ENCODE data around the gene MRPL37. TPM values are rescaled to one million over a fixed set of nuclear protein-coding genes. Genes with fewer than 3 reads are reported as not detected.

MRPL37 gene
- total RNA-seq, 1 experiment from 2014 or later = 152 TPM

DNA sequence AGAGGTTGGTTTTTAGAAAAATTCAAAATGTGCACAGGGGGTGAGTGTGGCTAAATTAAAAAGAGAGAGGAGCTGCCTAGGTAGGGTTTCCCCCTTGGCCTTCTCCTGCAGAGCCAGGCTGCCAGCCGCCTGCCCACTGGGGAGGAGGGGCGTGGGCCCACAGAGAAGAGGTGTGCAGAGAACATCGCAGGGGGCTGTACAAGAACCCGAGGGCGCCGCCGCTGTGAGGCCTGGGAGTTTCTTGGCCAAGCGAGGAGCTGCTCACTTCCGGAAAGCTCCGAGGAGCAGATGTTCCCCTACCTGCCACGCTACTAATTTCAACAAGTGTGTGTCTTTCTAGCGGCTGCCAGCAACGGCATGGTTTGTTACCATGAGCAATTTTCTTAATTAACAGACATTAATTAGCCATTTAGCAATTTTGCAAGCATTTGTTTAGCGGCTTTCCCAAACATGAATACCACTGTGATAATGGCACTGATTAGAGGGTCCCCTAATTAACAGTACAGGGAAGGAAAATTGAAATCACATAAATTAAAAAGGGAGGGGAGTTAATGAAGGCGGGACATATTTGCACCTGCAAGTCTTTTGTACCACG is 59.7 kb downstream of the MRPL37 start:
- DNase-seq (ENCODE audit: extremely low read depth, low read depth) = no peak

- no peak for DNase-seq (ENCODE audit: extremely low read depth, low read depth)
Observed at GRCh38 chr1:54260810-54261209, 60.8 kb downstream of the MRPL37 start.

DNA sequence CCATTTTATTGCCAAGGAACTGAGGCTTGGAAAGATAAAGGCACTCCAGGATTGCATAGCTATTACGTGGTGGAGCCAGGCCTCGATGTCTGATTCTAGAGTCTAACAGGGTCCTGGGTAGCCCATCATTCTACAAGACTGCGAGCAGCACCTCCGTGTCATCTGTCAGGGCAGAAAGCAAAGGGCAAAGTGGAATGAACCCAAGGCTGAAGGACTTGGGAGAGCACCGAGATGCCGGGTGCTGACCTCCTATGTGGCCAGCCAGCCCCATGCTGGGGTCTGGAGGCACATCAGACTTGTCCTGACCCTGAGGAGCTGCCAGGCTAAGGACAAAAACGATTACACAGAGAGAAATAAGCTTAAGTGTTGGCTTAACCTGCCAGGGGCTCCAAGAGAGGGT is 62.3 kb downstream of the MRPL37 start:
- no peak for DNase-seq (ENCODE audit: extremely low read depth, low read depth)

DNA sequence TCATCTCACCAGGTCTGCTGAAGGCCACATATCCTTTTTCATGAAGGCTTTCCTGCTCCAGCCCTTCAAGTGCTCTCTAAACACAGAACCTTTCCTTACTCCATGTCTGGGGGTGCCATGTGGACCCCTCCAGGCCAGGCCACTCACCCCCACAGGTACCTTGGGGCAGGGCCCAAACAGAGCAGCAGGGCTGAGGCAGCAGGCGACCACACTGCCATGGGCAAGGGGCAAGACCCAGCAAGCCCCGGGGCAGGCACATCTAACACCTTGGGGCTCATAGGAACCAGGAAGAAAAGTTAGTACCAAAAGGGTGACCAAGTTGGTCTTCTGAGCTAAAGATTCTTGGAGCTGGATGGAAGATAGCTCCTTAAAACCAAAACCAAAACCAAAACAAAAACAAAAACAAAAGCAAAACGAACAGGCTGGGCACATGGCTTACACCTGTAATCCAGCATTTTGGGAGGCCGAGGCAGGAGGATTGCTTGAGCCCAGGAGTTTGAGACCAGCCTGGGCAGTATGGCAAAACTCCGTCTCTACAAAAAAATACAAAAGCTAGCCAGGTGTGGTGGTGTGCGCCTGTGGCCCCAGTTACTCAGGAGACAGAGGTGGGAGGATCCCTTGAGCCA is 63.7 kb downstream of the MRPL37 start:
- DNase-seq (ENCODE audit: extremely low read depth, low read depth) = no peak

- DNase-seq (ENCODE audit: extremely low read depth, low read depth) = no peak
Observed at GRCh38 chr1:54265126-54265525, 65.2 kb downstream of the MRPL37 start.

DNA sequence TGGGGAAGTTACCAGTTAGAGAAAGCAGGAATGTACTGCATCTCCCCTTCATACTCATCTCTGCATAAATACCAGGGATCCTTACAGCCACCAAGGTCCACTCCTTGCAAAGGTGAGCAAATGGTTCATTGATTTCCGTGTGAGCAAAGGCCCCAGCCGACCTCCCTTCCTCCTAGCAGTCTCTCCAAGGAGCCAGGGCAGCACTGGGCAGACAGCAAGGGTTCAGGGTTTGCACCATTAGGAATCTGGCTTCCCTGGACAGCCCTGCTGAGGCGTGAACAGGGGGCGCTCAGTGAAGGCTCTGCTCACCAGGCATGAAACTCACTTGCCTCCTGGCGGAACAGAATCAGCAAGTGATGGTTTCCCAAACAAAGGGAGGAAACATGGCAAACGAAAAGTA is 65.7 kb downstream of the MRPL37 start:
- no peak for DNase-seq (ENCODE audit: extremely low read depth, low read depth)

DNA sequence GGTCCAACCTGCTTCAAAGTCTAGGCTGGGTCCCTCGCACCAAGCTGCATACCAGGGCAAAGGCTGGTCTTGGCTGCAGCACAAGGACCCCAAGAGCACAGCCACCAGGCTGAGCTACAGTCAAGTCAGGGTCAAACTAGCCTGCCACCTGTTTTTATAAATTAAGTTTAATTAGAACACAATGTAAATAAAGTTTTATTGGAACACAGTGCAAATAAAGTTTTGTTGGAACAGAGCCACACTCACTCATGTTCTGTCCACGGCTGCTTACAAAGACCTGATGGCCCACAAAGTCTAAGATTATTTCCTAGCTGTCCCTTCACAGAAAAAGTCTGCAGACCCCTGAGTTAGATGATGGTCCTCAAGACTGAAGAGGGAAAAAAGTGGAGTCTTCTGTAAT is 66.2 kb downstream of the MRPL37 start:
- no peak for DNase-seq (ENCODE audit: extremely low read depth, low read depth)

- no peak for DNase-seq (ENCODE audit: extremely low read depth, low read depth)
Observed at GRCh38 chr1:54266908-54267307, 66.9 kb downstream of the MRPL37 start.

Other genes starting within 250 kb of the MRPL37 start
- 0.52 TPM in 1 of 2 replicates, not detected in the other for gene LDLRAD1, start 182.0 kb upstream of the MRPL37 start, total RNA-seq (2014; rRNA removed; shearing (Covaris generic))
- gene TMEM59, start 147.0 kb upstream of the MRPL37 start, total RNA-seq (2014; rRNA removed; shearing (Covaris generic)) = 131 and 161 TPM in 2 replicates
- gene TCEANC2, start 146.6 kb upstream of the MRPL37 start, total RNA-seq (2014; rRNA removed; shearing (Covaris generic)) = 2.0 and 2.3 TPM in 2 replicates
- gene CDCP2, start 47.2 kb upstream of the MRPL37 start, total RNA-seq (2014; rRNA removed; shearing (Covaris generic)) = not detected in 2 replicates
- gene CYB5RL, start 137 bp upstream of the MRPL37 start, total RNA-seq (2014; rRNA removed; shearing (Covaris generic)) = 2.8 and 3.2 TPM in 2 replicates
- gene SSBP3, start 206.2 kb downstream of the MRPL37 start, total RNA-seq (2014; rRNA removed; shearing (Covaris generic)) = 3.0 and 3.1 TPM in 2 replicates

All from NCI-H460 (cell line).